Measurements from ENCODE around the gene TSHZ2.

GRCh38 chr20:53033176-53033575 lies 61.0 kb downstream of the TSHZ2 start:
- TF ChIP-seq ZNF263 (CRISPR knock-in tag; IDR thresholded peaks at IDR 0.05; ENCODE audit: low read depth) = no peak
- TF ChIP-seq ATF3 (CRISPR knock-in tag; conservative IDR thresholded peaks at IDR 0.05) = no peak
- no peak for TF ChIP-seq CTCF (IDR thresholded peaks at IDR 0.05)
- no peak for TF ChIP-seq IRF2 (CRISPR knock-in tag; IDR thresholded peaks at IDR 0.05; ENCODE audit: borderline replicate concordance, low read depth)

Data from WTC11 (cell line).